Subcutaneous abdominal adipose tissue (tissue), 5 donors: ENCODE results near the gene TMTC2.

Experiments
- H3K27ac ChIP-seq: one replicate; pipeline ENCODE4 v1.7.0; 2013; ENCODE audit warnings: low read depth, mild to moderate bottlenecking, inconsistent platforms, low read length, moderate library complexity
- H3K27me3 ChIP-seq, 5 donors: one replicate each; pipeline ENCODE4 v1.7.0; 2013; ENCODE audit warnings: low read length in 5 of 5, inconsistent platforms in 1 of 5; ENCODE audit not compliant: control insufficient read depth in 5 of 5, insufficient read depth in 4 of 5
- H3K36me3 ChIP-seq, 5 donors: one replicate each; pipeline ENCODE4 v1.7.0; 2013; ENCODE audit warnings: low read length in 5 of 5; ENCODE audit not compliant: control insufficient read depth in 5 of 5, insufficient read depth in 5 of 5
- H3K4me1 ChIP-seq, 5 donors: one replicate each; pipeline ENCODE4 v1.7.0; 2013; ENCODE audit warnings: low read length in 5 of 5, mild to moderate bottlenecking in 3 of 5, moderate library complexity in 1 of 5; ENCODE audit not compliant: control insufficient read depth in 5 of 5, insufficient read depth in 5 of 5
- H3K4me3 ChIP-seq, 5 donors: one replicate each; pipeline ENCODE4 v1.7.0; 2013; ENCODE audit warnings: low read length in 5 of 5, low read depth in 1 of 5
- H3K9ac ChIP-seq, 5 donors: one replicate each; pipeline ENCODE4 v1.7.0; 2013; ENCODE audit warnings: low read length in 5 of 5, mild to moderate bottlenecking in 4 of 5, moderate library complexity in 3 of 5
- H3K9me3 ChIP-seq, 5 donors: one replicate each; pipeline ENCODE4 v1.7.0; 2013; ENCODE audit warnings: low read length in 5 of 5; ENCODE audit not compliant: control insufficient read depth in 5 of 5
- donor health status: healthy.
- donor health status: healthy.
- donor health status: healthy.
- donor health status: healthy.
- donor health status: healthy.

TMTC2 gene

GRCh38 chr12:83010169-83010804 lies 323.6 kb downstream of the TMTC2 start:
- Histone ChIP-seq H3K9me3 (peaks cover 0 to 9% (median 0%) of the 10 kb centered on the region in 5 donors), H3K27me3 (no peaks in the 10 kb centered on the region), H3K4me1 (no peaks in the 10 kb centered on the region), H3K4me3 (no peak overlapping the region), H3K27ac (no peak overlapping the region), H3K9ac (no peak overlapping the region), H3K36me3 (peaks cover 0 to 5% (median 0%) of the 10 kb centered on the region in 5 donors)

- no peaks in the 10 kb centered on the region for H3K36me3 ChIP-seq
- H3K27ac ChIP-seq = no peak overlapping the region
- H3K9ac ChIP-seq = peak overlapping the region in 2 of 5 donors; percentile 31 to 55
- H3K4me3 ChIP-seq = peak overlapping the region; percentile 45 to 66 (median 57)
- H3K9me3 ChIP-seq = no peaks in the 10 kb centered on the region
- H3K4me1 ChIP-seq = peaks cover 0 to 12% (median 9%) of the 10 kb centered on the region in 5 donors
- no peaks in the 10 kb centered on the region for H3K27me3 ChIP-seq
Observed at GRCh38 chr12:83015390-83016217, 328.9 kb downstream of the TMTC2 start.

GRCh38 chr12:83016218-83016835 lies 329.6 kb downstream of the TMTC2 start:
- Histone ChIP-seq H3K4me3 (peak overlapping the region; percentile 45 to 66 (median 57)), H3K9ac (peak overlapping the region in 1 of 5 donors; percentile 5), H3K36me3 (no peaks in the 10 kb centered on the region), H3K9me3 (no peaks in the 10 kb centered on the region), H3K27ac (no peak overlapping the region), H3K4me1 (peaks cover 0 to 12% (median 9%) of the 10 kb centered on the region in 5 donors), H3K27me3 (no peaks in the 10 kb centered on the region)

GRCh38 chr12:83016991-83017390 lies 330.3 kb downstream of the TMTC2 start:
- Histone ChIP-seq H3K4me3 (no peak overlapping the region), H3K27ac (no peak overlapping the region), H3K4me1 (peaks cover 0 to 12% (median 9%) of the 10 kb centered on the region in 5 donors), H3K36me3 (no peaks in the 10 kb centered on the region), H3K27me3 (no peaks in the 10 kb centered on the region), H3K9me3 (no peaks in the 10 kb centered on the region), H3K9ac (no peak overlapping the region)

- Histone ChIP-seq H3K9ac (no peak overlapping the region), H3K9me3 (no peaks in the 10 kb centered on the region), H3K36me3 (no peaks in the 10 kb centered on the region), H3K27me3 (no peaks in the 10 kb centered on the region), H3K27ac (no peak overlapping the region), H3K4me3 (no peak overlapping the region), H3K4me1 (peaks cover 0 to 12% (median 9%) of the 10 kb centered on the region in 5 donors)
Observed at GRCh38 chr12:83018088-83018487, 331.4 kb downstream of the TMTC2 start.

GRCh38 chr12:83027021-83027723 lies 340.5 kb downstream of the TMTC2 start:
- H3K27me3 ChIP-seq = no peaks in the 10 kb centered on the region
- no peak overlapping the region for H3K9ac ChIP-seq
- no peak overlapping the region for H3K4me3 ChIP-seq
- no peak overlapping the region for H3K27ac ChIP-seq
- no peaks in the 10 kb centered on the region for H3K36me3 ChIP-seq
- no peaks in the 10 kb centered on the region for H3K4me1 ChIP-seq
- no peaks in the 10 kb centered on the region for H3K9me3 ChIP-seq

- Histone ChIP-seq H3K4me1 (no peaks in the 10 kb centered on the region), H3K27me3 (no peaks in the 10 kb centered on the region), H3K4me3 (no peak overlapping the region), H3K27ac (no peak overlapping the region), H3K36me3 (no peaks in the 10 kb centered on the region), H3K9ac (no peak overlapping the region), H3K9me3 (no peaks in the 10 kb centered on the region)
Observed at GRCh38 chr12:83031196-83031595, 344.5 kb downstream of the TMTC2 start.

GRCh38 chr12:83036847-83037246 lies 350.1 kb downstream of the TMTC2 start:
- H3K9ac ChIP-seq = no peak overlapping the region
- no peaks in the 10 kb centered on the region for H3K9me3 ChIP-seq
- no peak overlapping the region for H3K4me3 ChIP-seq
- H3K27me3 ChIP-seq = no peaks in the 10 kb centered on the region
- no peak overlapping the region for H3K27ac ChIP-seq
- H3K4me1 ChIP-seq = no peaks in the 10 kb centered on the region
- H3K36me3 ChIP-seq = no peaks in the 10 kb centered on the region

GRCh38 chr12:83039413-83039812 lies 352.7 kb downstream of the TMTC2 start:
- Histone ChIP-seq H3K9me3 (no peaks in the 10 kb centered on the region), H3K4me1 (no peaks in the 10 kb centered on the region), H3K9ac (no peak overlapping the region), H3K27ac (no peak overlapping the region), H3K27me3 (no peaks in the 10 kb centered on the region), H3K4me3 (no peak overlapping the region), H3K36me3 (no peaks in the 10 kb centered on the region)
